HG03342 (cell line): ENCODE results near the gene SPN.
"Not testable (repeated sequence)": the region's sequence is repeated elsewhere in the genome, so short reads cannot be mapped to it uniquely, and the experiment has no call there.

Source experiments
- ATAC-seq: cut with Tn5 transposase; IDR thresholded peaks from one replicate; pipeline ENCODE4 v1.9.1; 2021; ENCODE audit warnings: mild to moderate bottlenecking, moderate library complexity; ENCODE audit not compliant: unreplicated experiment

The SPN gene

GRCh38 chr16:29645694-29646187, 17.3 kb upstream of the SPN start:
- no peak for ATAC-seq

- ATAC-seq = no peak
Measured at GRCh38 chr16:29646947-29647346, 16.1 kb upstream of the SPN start.

- ATAC-seq = no peak
Measured at GRCh38 chr16:29649588-29650494, 13.2 kb upstream of the SPN start.

GRCh38 chr16:29650771-29651170, 12.3 kb upstream of the SPN start:
- ATAC-seq = no peak

- ATAC-seq = no peak
Measured at GRCh38 chr16:29651774-29652349, 11.2 kb upstream of the SPN start.

GRCh38 chr16:29653471-29653870, 9.6 kb upstream of the SPN start:
- no peak for ATAC-seq

GRCh38 chr16:29653890-29654289, 9.2 kb upstream of the SPN start:
- ATAC-seq = not testable (repeated sequence)

GRCh38 chr16:29656688-29657523, 6.1 kb upstream of the SPN start:
- ATAC-seq = no peak

GRCh38 chr16:29658705-29659104, 4.3 kb upstream of the SPN start:
- ATAC-seq = no peak

GRCh38 chr16:29662000-29662728, 883 bp upstream of the SPN start:
- no peak for ATAC-seq

GRCh38 chr16:29662729-29663015, 375 bp upstream of the SPN start:
- ATAC-seq = no peak

- no peak for ATAC-seq
Measured at GRCh38 chr16:29663807-29664090, 702 bp downstream of the SPN start.

GRCh38 chr16:29664091-29664921, 1.3 kb downstream of the SPN start:
- ATAC-seq = no peak

- ATAC-seq = no peak
Measured at GRCh38 chr16:29665294-29666077, 2.4 kb downstream of the SPN start.

- not testable (repeated sequence) for ATAC-seq
Measured at GRCh38 chr16:29667322-29667610, 4.2 kb downstream of the SPN start.

- ATAC-seq = no peak
Measured at GRCh38 chr16:29667755-29668154, 4.7 kb downstream of the SPN start.

GRCh38 chr16:29668267-29668666, 5.2 kb downstream of the SPN start:
- no peak for ATAC-seq

GRCh38 chr16:29673501-29673900, 10.5 kb downstream of the SPN start:
- ATAC-seq = no peak

GRCh38 chr16:29674188-29674587, 11.1 kb downstream of the SPN start:
- no peak for ATAC-seq
